GM04503 (cell line): ENCODE measurements around the gene SLC29A2.
A peak's percentile ranks its signal among the peaks of the same experiment; 100 is the strongest.

Source experiments
- DNase-seq: peaks from one replicate; pipeline ENCODE4 v3.0.0-alpha.2; 2012; ENCODE audit warnings: low read depth

SLC29A2 gene

DNA sequence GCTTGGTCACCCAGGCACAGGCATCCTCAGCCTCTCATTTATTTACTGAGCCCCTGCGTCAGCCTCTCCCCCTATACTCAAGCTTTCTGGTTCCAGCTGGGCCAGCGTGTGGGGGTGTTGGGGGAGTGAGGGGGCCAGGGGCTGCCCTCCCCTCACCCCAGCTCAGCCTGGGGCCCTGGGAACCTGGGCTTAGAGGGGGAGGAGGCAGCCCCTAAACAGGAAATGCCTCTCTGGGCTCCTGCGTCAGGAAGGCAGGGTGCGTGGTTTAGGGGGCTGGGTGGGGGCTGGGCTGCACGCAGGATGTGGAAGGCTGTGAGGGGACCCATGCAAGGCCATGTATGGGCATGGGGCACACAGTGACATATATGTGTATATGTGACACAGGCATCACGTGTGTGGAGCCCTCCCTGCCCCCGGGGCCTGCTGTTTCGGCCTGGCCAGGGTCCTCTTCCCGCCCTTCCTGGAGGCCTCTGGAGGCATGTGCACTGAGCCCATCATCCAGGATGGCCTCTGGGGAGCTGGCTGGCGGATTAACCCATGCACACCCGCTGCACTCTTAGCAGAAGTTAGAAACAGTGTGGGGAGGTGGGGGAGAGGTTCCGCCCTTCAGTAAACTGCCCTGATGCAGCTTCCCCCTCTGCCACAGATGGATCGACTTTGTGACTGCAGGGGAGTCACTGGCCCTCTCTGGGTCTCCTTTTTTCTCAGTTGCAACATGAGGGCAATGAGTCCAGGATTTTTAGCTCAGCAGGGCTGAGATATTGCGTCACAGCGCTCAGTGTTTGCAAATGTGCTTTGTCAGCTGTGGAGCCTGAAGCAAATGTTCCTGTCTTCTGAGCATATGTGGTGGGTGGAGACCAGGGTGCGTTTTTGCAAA is 53.6 kb downstream of the SLC29A2 start:
- no peak for DNase-seq

GRCh38 chr11:66317322-66317722 is 54.2 kb downstream of the SLC29A2 start:
- no peak for DNase-seq

DNA sequence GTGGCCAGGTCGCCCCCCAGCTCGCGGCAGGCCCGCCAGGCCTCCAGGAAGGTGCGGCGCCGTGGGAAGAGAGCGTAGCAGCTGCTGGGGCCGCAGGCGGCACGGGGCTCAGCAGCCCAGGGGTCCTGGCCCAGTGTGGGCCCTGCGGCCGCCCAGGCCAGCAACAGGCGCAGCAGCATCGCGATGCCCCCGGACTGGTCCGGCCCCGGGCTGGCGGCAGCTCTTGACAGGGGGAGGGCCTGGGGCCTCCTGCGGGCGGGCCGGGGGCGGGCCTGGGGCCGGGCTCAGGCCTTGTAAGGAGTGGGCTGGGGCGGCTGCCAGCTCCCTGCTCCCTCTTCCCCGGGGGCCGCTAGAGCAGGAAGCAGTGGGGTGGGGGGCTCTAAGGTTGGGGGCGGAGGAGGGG is 54.7 kb downstream of the SLC29A2 start, which contains the start of gene CD248:
CD248 (minus strand) TSS at position 196 of the 403 bp plus-strand sequence; CDS start at position 179, 17 bp downstream.
- no peak for DNase-seq

DNA sequence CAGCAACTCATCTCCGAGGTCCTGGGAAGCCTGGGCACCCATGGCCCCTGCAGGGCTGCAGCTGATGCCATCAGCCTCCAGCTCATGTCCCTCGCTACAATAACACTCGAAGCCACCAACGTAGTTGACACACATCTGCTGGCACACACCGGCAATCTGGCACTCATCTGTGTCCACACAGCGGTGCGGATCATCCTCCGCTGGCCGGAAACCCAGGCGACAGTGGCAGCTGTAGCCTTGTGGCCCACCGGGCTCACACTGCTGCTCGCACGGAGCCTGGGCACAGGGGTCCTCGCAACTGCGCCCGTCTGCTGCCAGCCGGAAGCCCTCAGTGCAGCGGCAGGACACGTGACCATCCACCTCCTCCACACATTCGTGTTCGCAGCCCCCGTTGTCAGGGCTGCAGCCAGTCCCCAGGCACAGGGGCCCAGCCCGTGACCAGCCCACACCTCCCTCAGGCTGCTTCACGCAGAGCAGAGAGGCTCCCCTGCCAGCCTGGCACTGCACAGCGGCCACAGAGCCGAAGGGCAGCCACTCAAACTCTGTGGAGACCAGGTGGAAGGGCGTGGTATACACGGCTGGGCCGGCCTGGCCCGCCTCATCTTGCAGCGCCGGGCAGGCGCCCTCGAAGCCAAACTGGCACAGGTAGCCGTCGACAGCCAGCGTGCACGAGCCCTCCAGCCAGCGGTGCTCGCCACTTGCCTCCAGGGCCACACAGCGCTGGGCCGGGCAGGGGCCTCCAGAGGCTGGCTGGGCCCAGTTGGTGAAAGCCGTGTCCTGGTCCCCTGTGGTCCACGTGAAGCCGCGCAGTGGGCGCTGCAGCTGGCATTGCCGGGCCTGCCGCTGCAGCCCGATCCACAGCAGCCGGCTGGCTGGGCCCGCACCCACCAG is 55.4 kb downstream of the SLC29A2 start:
- no peak for DNase-seq

DNA sequence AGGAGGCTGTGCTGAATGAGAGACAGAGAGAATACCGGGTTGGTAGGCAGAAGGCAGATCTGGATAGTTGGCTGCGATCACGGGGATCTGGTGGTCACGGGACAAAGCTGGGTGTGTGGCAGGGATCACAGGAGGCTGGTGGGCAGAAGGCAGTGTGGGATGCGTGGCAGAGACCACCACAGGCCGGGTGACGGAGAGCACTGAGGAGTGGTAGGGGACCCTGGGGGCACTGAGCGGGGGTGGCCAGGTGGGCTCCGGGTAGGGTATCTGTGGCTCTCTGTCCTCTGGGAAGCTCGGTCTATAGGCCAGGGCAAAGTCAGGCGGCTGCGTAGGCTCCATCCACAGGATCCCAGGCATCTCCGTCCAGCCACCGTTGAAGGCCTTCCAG is 56.1 kb downstream of the SLC29A2 start:
- no peak for DNase-seq

GRCh38 chr11:66314561-66315497 is 56.7 kb downstream of the SLC29A2 start:
- DNase-seq, result no peak

DNA sequence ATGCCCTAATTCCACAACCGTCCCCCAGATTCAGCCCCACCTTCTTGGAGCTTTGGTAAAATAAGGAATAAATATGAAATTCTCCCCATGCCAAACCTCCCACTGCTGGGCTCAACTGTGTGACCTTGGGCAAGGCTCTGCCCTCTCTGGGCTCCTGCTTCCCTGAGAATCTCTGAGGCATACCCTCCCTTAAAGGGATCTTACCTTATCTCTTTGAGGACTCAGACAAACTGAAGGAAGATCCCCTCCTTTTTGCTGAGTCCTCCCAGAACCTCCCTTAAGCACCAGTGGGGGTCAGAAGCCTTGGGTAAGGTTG is 57.4 kb downstream of the SLC29A2 start:
- DNase-seq, result no peak

- no peak for DNase-seq
These were observed 58.0 kb downstream of the SLC29A2 start for GRCh38 chr11:66313321-66314185.

- peak; percentile 93 for DNase-seq
These were observed 58.8 kb downstream of the SLC29A2 start for GRCh38 chr11:66312549-66313320.
